PFSK-1 (cell line): ENCODE results near the gene CSF1.

Experiments
- FOXP2 ChIP-seq: optimal IDR thresholded peaks from 2 replicates; pipeline ENCODE3; 2011; ENCODE audit warnings: borderline replicate concordance, control low read depth, inconsistent platforms; ENCODE audit not compliant: insufficient read depth; ENCODE audit errors: extremely low read length, extremely low read depth
- POLR2AphosphoS5 ChIP-seq: IDR thresholded peaks from 2 replicates; pipeline ENCODE4 v1.6.1; 2012; ENCODE audit warnings: low read depth, mild to moderate bottlenecking, control low read depth, low read length, moderate library complexity
- SIN3A ChIP-seq: IDR thresholded peaks from 2 replicates; pipeline ENCODE4 v1.6.1; 2012; ENCODE audit warnings: mild to moderate bottlenecking, low read length, moderate library complexity, borderline replicate concordance; ENCODE audit not compliant: insufficient read depth
- TAF1 ChIP-seq: IDR thresholded peaks from 2 replicates; pipeline ENCODE4 v1.6.1; 2012; ENCODE audit warnings: low read length, control low read depth, borderline replicate concordance; ENCODE audit not compliant: insufficient read depth
- TF ChIP-seq, protein P1 (sequence below), 2 experiments: IDR thresholded peaks; 2 replicates each; pipeline versions ENCODE4 v1.6.1 to v1.8.0; 2011 to 2012; ENCODE audit warnings: low read depth in 2 of 2, low read length in 2 of 2, control low read depth in 1 of 2, inconsistent platforms in 1 of 2, mild to moderate bottlenecking in 1 of 2, moderate library complexity in 1 of 2; ENCODE audit not compliant: insufficient read depth in 1 of 2

Gene CSF1

DNA sequence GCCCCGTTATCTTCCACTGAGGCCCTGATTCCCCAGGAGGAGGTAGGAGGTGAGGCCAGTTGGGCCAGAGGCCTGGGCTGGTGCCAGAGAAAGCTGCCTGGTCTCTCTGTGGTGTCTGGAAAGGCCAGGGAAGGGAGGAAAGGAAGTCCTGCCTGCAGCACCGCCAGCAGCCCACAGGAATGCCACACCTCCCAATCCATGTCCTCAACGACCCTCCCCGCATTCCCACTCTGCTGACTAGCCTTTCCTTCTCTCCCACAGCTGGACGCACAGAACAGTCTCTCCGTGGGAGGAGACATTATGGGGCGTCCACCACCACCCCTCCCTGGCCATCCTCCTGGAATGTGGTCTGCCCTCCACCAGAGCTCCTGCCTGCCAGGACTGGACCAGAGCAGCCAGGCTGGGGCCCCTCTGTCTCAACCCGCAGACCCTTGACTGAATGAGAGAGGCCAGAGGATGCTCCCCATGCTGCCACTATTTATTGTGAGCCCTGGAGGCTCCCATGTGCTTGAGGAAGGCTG is 18.0 kb downstream of the CSF1 start:
- TF ChIP-seq POLR2AphosphoS5 (no peak), SIN3A (no peak), TAF1 (no peak), FOXP2 (no peak)

DNA sequence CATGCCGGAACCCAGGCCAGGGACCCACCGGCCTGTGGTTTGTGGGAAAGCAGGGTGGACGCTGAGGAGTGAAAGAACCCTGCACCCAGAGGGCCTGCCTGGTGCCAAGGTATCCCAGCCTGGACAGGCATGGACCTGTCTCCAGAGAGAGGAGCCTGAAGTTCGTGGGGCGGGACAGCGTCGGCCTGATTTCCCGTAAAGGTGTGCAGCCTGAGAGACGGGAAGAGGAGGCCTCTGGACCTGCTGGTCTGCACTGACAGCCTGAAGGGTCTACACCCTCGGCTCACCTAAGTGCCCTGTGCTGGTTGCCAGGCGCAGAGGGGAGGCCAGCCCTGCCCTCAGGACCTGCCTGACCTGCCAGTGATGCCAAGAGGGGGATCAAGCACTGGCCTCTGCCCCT is 18.5 kb downstream of the CSF1 start:
- TF ChIP-seq TAF1 (no peak), FOXP2 (no peak), SIN3A (no peak), POLR2AphosphoS5 (no peak)
- TF ChIP-seq, protein P1, sequence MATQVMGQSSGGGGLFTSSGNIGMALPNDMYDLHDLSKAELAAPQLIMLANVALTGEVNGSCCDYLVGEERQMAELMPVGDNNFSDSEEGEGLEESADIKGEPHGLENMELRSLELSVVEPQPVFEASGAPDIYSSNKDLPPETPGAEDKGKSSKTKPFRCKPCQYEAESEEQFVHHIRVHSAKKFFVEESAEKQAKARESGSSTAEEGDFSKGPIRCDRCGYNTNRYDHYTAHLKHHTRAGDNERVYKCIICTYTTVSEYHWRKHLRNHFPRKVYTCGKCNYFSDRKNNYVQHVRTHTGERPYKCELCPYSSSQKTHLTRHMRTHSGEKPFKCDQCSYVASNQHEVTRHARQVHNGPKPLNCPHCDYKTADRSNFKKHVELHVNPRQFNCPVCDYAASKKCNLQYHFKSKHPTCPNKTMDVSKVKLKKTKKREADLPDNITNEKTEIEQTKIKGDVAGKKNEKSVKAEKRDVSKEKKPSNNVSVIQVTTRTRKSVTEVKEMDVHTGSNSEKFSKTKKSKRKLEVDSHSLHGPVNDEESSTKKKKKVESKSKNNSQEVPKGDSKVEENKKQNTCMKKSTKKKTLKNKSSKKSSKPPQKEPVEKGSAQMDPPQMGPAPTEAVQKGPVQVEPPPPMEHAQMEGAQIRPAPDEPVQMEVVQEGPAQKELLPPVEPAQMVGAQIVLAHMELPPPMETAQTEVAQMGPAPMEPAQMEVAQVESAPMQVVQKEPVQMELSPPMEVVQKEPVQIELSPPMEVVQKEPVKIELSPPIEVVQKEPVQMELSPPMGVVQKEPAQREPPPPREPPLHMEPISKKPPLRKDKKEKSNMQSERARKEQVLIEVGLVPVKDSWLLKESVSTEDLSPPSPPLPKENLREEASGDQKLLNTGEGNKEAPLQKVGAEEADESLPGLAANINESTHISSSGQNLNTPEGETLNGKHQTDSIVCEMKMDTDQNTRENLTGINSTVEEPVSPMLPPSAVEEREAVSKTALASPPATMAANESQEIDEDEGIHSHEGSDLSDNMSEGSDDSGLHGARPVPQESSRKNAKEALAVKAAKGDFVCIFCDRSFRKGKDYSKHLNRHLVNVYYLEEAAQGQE (IDR thresholded peaks at IDR 0.05; ENCODE audit: insufficient read depth in 1 of 2, low read depth in 2 of 2, low read length in 2 of 2), result no peak

DNA sequence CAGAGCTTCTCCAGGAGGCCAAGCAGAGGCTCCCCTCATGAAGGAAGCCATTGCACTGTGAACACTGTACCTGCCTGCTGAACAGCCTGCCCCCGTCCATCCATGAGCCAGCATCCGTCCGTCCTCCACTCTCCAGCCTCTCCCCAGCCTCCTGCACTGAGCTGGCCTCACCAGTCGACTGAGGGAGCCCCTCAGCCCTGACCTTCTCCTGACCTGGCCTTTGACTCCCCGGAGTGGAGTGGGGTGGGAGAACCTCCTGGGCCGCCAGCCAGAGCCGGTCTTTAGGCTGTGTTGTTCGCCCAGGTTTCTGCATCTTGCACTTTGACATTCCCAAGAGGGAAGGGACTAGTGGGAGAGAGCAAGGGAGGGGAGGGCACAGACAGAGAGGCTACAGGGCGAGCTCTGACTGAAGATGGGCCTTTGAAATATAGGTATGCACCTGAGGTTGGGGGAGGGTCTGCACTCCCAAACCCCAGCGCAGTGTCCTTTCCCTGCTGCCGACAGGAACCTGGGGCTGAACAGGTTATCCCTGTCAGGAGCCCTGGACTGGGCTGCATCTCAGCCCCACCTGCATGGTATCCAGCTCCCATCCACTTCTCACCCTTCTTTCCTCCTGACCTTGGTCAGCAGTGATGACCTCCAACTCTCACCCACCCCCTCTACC is 19.1 kb downstream of the CSF1 start:
- TF ChIP-seq POLR2AphosphoS5 (no peak), TAF1 (no peak), SIN3A (no peak), FOXP2 (no peak)
- TF ChIP-seq, protein P1 (IDR thresholded peaks at IDR 0.05; ENCODE audit: insufficient read depth in 1 of 2, low read depth in 2 of 2, low read length in 2 of 2), result no peak

DNA sequence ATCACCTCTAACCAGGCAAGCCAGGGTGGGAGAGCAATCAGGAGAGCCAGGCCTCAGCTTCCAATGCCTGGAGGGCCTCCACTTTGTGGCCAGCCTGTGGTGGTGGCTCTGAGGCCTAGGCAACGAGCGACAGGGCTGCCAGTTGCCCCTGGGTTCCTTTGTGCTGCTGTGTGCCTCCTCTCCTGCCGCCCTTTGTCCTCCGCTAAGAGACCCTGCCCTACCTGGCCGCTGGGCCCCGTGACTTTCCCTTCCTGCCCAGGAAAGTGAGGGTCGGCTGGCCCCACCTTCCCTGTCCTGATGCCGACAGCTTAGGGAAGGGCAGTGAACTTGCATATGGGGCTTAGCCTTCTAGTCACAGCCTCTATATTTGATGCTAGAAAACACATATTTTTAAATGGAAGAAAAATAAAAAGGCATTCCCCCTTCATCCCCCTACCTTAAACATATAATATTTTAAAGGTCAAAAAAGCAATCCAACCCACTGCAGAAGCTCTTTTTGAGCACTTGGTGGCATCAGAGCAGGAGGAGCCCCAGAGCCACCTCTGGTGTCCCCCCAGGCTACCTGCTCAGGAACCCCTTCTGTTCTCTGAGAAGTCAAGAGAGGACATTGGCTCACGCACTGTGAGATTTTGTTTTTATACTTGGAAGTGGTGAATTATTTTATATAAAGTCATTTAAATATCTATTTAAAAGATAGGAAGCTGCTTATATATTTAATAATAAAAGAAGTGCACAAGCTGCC is 19.8 kb downstream of the CSF1 start:
- TF ChIP-seq TAF1 (no peak), SIN3A (no peak), FOXP2 (no peak)

DNA sequence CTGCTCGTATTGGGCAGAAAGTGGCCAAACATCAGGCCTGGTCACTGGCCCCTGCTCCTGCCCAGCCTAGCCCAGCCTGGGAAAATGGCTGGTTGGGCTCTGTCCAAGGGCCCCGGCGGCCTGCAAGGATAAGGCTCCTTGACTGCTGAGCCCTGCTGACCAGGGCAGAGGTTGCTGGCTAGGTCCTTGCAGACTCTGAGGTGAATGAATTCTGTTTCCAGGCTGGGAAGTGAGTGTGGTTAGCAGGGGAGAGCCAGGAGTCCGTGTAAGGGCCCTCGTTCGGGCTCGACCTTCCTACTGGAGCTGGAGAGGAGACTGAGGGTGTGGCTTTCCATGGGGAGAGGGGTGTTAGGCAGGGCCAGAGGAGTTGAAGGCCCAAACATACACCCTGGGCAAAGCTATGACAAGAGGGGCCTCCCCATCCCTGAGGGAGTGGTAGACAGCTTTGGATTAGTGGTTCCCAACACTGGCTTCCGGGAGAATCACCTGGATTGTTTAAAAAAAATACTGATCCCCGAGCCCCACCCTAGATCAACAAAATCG is 20.6 kb downstream of the CSF1 start:
- TF ChIP-seq FOXP2 (no peak), SIN3A (no peak), POLR2AphosphoS5 (no peak), TAF1 (no peak)
- TF ChIP-seq, protein P1 (IDR thresholded peaks at IDR 0.05; ENCODE audit: insufficient read depth in 1 of 2, low read depth in 2 of 2, low read length in 2 of 2), result no peak

DNA sequence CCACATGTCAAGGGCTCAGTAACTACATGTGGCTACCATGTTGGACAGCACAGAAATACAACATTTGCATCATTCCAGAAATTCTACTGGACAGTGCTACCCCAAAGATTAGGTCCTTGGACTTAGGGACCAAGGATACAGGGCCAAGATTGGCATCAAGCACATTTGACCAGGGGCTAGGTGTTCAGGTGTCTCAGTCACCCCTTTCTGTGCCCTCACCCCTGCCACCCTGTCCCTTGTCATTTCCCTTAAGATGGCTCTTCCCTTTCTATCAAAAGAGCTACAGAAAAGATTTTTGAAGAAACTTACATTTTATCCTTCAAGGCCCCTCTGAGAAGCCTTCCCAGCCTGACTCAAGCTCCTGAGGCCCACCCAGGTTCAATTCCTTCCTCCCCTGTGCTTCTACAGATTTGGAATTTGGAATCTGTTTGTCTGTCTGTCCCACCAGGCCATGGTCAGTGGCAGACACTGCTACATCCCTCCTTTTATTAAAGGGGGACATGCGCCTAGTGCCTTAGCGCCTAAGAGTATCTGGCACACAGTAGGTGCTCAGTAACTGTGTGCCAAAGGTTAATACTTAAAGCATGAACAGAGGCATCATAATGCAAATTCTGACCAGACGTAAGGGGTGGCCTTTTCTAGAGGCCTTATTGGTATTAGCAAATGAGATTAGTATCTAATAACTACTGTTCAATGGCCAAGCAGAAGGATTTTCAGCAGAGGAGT is 21.4 kb downstream of the CSF1 start:
- TF ChIP-seq SIN3A (no peak), TAF1 (no peak), FOXP2 (no peak), POLR2AphosphoS5 (no peak)
- TF ChIP-seq, protein P1 (IDR thresholded peaks at IDR 0.05; ENCODE audit: insufficient read depth in 1 of 2, low read depth in 2 of 2, low read length in 2 of 2), result no peak
